K562 (cell line): ENCODE results near the gene UROS. TPM values are rescaled to one million over a fixed set of nuclear protein-coding genes. Genes with fewer than 3 reads are reported as not detected.

Source experiments
- ATAC-seq: fragments of 200-7000 bp; cut with Tn5 transposase; 3 replicates; pipeline ENCODE4 v1.9.1; 2020; ENCODE audit warnings: moderate library complexity
- BruUV-seq: library from RNA; stranded (reverse); fragments of 400-500 nt; replicated peaks from 2 replicates; lab custom pipeline; 2021; lab: Mats Ljungman, UMichigan
- CTCF ChIA-PET: fragments of 300-600 bp; formaldehyde crosslinking; extraction: SDS; loops from one replicate; lab custom pipeline; 2021; ENCODE audit warnings: low intra/inter-chr PET ratio; lab: Yijun Ruan, JAX
- POLR2A ChIA-PET: fragments of 300-600, 350-650 bp; sonication (Branson Sonifier 250); formaldehyde crosslinking; extraction: SDS; loops from one replicate; lab custom pipeline; 2021; ENCODE audit warnings: antibody characterized with exemption, inconsistent platforms; lab: Yijun Ruan, JAX
- DNase-seq, 4 experiments: peaks; one replicate each; pipeline versions ENCODE4 v3.0.0 to v3.0.0-alpha.2; 2011 to 2018; ENCODE audit warnings: low spot score in 3 of 4, mixed read lengths in 3 of 4; ENCODE audit errors: extremely low read depth in 1 of 4
- FAIRE-seq: peaks from 2 replicates; lab custom pipeline; 2011; peaks lifted over from hg19 to GRCh38; lab: Jason Lieb, UNC
- H2AFZ ChIP-seq: 2 replicates; pipeline ENCODE4 v1.6.0; 2011; ENCODE audit warnings: low read depth, low read length, control low read depth, inconsistent platforms
- H3K27ac ChIP-seq: fragments of 200-600 bp; 3 replicates; pipeline ENCODE4 v1.8.0; 2011; ENCODE audit warnings: low read depth, mild to moderate bottlenecking, control low read depth, inconsistent platforms, low read length, moderate library complexity, mixed read lengths; ENCODE audit errors: extremely low read depth
- H3K27me3 ChIP-seq, 2 experiments: fragments of 300-600 bp in 1 of 2; 2 replicates in 1 of 2; 3 replicates in 1 of 2; pipeline versions ENCODE4 v1.6.0 to v1.8.0; 2011; ENCODE audit warnings: inconsistent platforms in 2 of 2, low read length in 2 of 2, mild to moderate bottlenecking in 1 of 2, mixed read lengths in 1 of 2, moderate library complexity in 1 of 2; ENCODE audit not compliant: control insufficient read depth in 2 of 2, insufficient read depth in 2 of 2
- H3K36me3 ChIP-seq: fragments of 300-600 bp; 3 replicates; pipeline ENCODE4 v1.8.0; 2011; ENCODE audit warnings: mild to moderate bottlenecking, low read length, inconsistent platforms; ENCODE audit not compliant: control insufficient read depth, insufficient read depth
- H3K4me1 ChIP-seq, 2 experiments: fragments of 200-600 bp in 1 of 2; replicated peaks in 1 of 2; 2 replicates in 1 of 2; 3 replicates in 1 of 2; pipeline versions ENCODE4 v1.5.1 to v1.8.0; 2011; ENCODE audit warnings: inconsistent platforms in 2 of 2, low read length in 2 of 2, mild to moderate bottlenecking in 1 of 2, mixed read lengths in 1 of 2, moderate library complexity in 1 of 2; ENCODE audit not compliant: control insufficient read depth in 2 of 2, insufficient read depth in 2 of 2
- H3K4me2 ChIP-seq: 2 replicates; pipeline ENCODE4 v1.6.1; 2011; ENCODE audit warnings: low read length, control low read depth, inconsistent platforms, mixed read lengths; ENCODE audit not compliant: insufficient read depth
- H3K4me3 ChIP-seq: fragments of 200-600 bp; sonication (generic), shearing (Covaris generic); 2 replicates; pipeline ENCODE4 v1.5.1; 2016; ENCODE audit warnings: control low read depth, inconsistent platforms
- H3K79me2 ChIP-seq: fragments of 200-600 bp; 3 replicates; pipeline ENCODE4 v1.8.0; 2011; ENCODE audit warnings: low read length, inconsistent platforms; ENCODE audit not compliant: control insufficient read depth, insufficient read depth
- H3K9ac ChIP-seq, 2 experiments: 2 replicates each; pipeline versions ENCODE4 v1.6.0 to v1.6.1; 2011; ENCODE audit warnings: low read depth in 2 of 2, low read length in 2 of 2, control low read depth in 1 of 2, inconsistent platforms in 1 of 2, mild to moderate bottlenecking in 1 of 2, mixed read lengths in 1 of 2; ENCODE audit not compliant: insufficient read depth in 1 of 2
- H3K9me1 ChIP-seq: one replicate; pipeline ENCODE4 v1.6.0; 2011; ENCODE audit warnings: inconsistent platforms, mild to moderate bottlenecking, low read length, moderate library complexity; ENCODE audit not compliant: control insufficient read depth, insufficient read depth
- H3K9me3 ChIP-seq: replicated peaks from 2 replicates; pipeline ENCODE4 v1.5.1; 2011; ENCODE audit warnings: low read depth, low read length, inconsistent platforms; ENCODE audit not compliant: control insufficient read depth, insufficient read depth
- H4K20me1 ChIP-seq: replicated peaks from 2 replicates; pipeline ENCODE4 v1.6.1; 2011; ENCODE audit warnings: low read length, inconsistent platforms, mixed read lengths; ENCODE audit not compliant: control insufficient read depth, insufficient read depth
- BRD4 ChIP-seq: fragments of 200-600 bp; sonication (generic); IDR thresholded peaks from 2 replicates; pipeline ENCODE4 v1.6.1; 2017; ENCODE audit warnings: inconsistent platforms
- CREBBP ChIP-seq: IDR thresholded peaks from one replicate; pipeline ENCODE4 v1.6.1; 2012; ENCODE audit warnings: low read depth, mild to moderate bottlenecking, control low read depth, inconsistent platforms, low read length
- HEY1 ChIP-seq: fragments of 250-450 bp; sonication (Bioruptor Pico); IDR thresholded peaks from 2 replicates; pipeline ENCODE4 v1.5.0; 2020; ENCODE audit warnings: mild to moderate bottlenecking, moderate library complexity, borderline replicate concordance
- HNRNPL ChIP-seq: fragments of 200-400 bp; formaldehyde crosslinking; IDR thresholded peaks from 2 replicates; pipeline ENCODE4 v1.6.1; 2017; ENCODE audit warnings: low read depth, mild to moderate bottlenecking, low read length
- HSF4 ChIP-seq: fragments of 250-450 bp; sonication (Bioruptor Pico); IDR thresholded peaks from 2 replicates; pipeline ENCODE4 v2.1.2; 2022; ENCODE audit warnings: mild to moderate bottlenecking, moderate library complexity, borderline replicate concordance
- POLR2AphosphoS2 ChIP-seq: IDR thresholded peaks from 2 replicates; pipeline ENCODE4 v1.6.1; 2012; ENCODE audit warnings: low read length, improper control_type of control experiment
- POLR2B ChIP-seq: fragments of 450-650 bp; IDR thresholded peaks from 2 replicates; pipeline ENCODE4 v1.6.1; 2018; ENCODE audit warnings: low read depth; ENCODE audit not compliant: partially characterized antibody
- SIRT6 ChIP-seq: IDR thresholded peaks from one replicate; pipeline ENCODE4 v1.6.1; 2012; ENCODE audit warnings: low read depth, mild to moderate bottlenecking, control low read depth, inconsistent platforms, low read length, moderate library complexity
- SIX5 ChIP-seq, 2 experiments: IDR thresholded peaks; 2 replicates each; pipeline ENCODE4 v1.6.1; 2011; ENCODE audit warnings: low read length in 2 of 2, borderline replicate concordance in 1 of 2, low read depth in 1 of 2, mild to moderate bottlenecking in 1 of 2, moderate library complexity in 1 of 2; ENCODE audit not compliant: insufficient read depth in 1 of 2
- SMAD2 ChIP-seq: fragments of 150-350 bp; IDR thresholded peaks from 2 replicates; pipeline ENCODE4 v1.6.1; 2014; ENCODE audit warnings: low read depth, mild to moderate bottlenecking, low read length
- SMAD3 ChIP-seq: fragments of 450-650 bp; formaldehyde crosslinking; conservative IDR thresholded peaks from 2 replicates; pipeline ENCODE4 v1.4.0; 2020; ENCODE audit warnings: mild to moderate bottlenecking
- SRSF3 ChIP-seq: fragments of 200-400 bp; formaldehyde crosslinking; IDR thresholded peaks from 2 replicates; pipeline ENCODE4 v1.6.1; 2016; ENCODE audit warnings: mild to moderate bottlenecking, low read length, moderate library complexity; ENCODE audit not compliant: insufficient read depth
- ZZZ3 ChIP-seq: fragments of 450-650 bp; IDR thresholded peaks from 2 replicates; pipeline ENCODE4 v1.6.1; 2016; ENCODE audit warnings: antibody characterized with exemption, mild to moderate bottlenecking, moderate library complexity
- WGBS: fragments of 100-300 bp; shearing (Covaris generic); methylation state at CpG from one replicate; pipeline ENCODE4 v1.1.6; 2016; ENCODE audit warnings: low coverage, mixed read lengths; ENCODE audit not compliant: insufficient coverage; ENCODE audit errors: missing lambda C conversion rate; 5-methylcytosine and 5-hydroxymethylcytosine counted together
- in situ Hi-C: fragments of 300-500 bp; cut with MboI; formaldehyde crosslinking; loops from 4 replicates; pipeline ENCODE4 v1.15.0; 2018; ENCODE audit warnings: inconsistent platforms, mixed read lengths
- intact Hi-C: fragments of 100-400 bp; cut with micrococcal nuclease; formaldehyde crosslinking; loops from 2 replicates; pipeline ENCODE4 v1.14.2; 2022
- polyA plus RNA-seq, 8 experiments: library from polyadenylated mRNA; depleted of rRNA in 4 of 8; stranded (reverse) in 5 of 8; unstranded in 3 of 8; fragments of >200 nt; fragmentation: Nextera tagmentation in 2 of 8; fragmentation: Illumina TruSeq in 1 of 8; extraction: Ambion mirVana in 2 of 8; extraction: Trizol in 1 of 8; gene quantifications; 2 replicates each; pipeline versions ENCODE4 v1.2.1 to v1.2.3, GENCODE V29; 2011 to 2014; ENCODE audit warnings: inconsistent platforms in 1 of 8, missing spikeins in 1 of 8
- total RNA-seq, 7 experiments: library from RNA; depleted of rRNA in 6 of 7; stranded (reverse); fragments of >200 nt in 6 of 7; fragmentation: Illumina TruSeq in 2 of 7; extraction: Trizol in 2 of 7; gene quantifications; 2 replicates each; pipeline versions ENCODE4 v1.2.1 to v1.2.3, GENCODE V29; 2011 to 2021; ENCODE audit warnings: low replicate concordance in 1 of 7

UROS gene
- total and polyA plus RNA-seq, 9 of the 15 experiments (the other 6 are each of a cell fraction or from before 2014, with no cell fraction given) = 6.4 to 39.1 (median 32.3) TPM

- H4K20me1 ChIP-seq = no peaks in the 10 kb centered on the region
- no peak overlapping the region for H2AFZ ChIP-seq
- no peaks in the 10 kb centered on the region for H3K9me3 ChIP-seq
- no peaks in the 10 kb centered on the region; a peak in 1 of 5 replicates for H3K4me1 ChIP-seq
- TF ChIP-seq SIX5 (IDR thresholded peaks at IDR 0.05; ENCODE audit: borderline replicate concordance in 1 of 2, insufficient read depth in 1 of 2, low read depth in 1 of 2, low read length in 2 of 2) = no peak
- TF ChIP-seq BRD4 = no peak
- H3K27ac ChIP-seq = no peak overlapping the region
- H3K79me2 ChIP-seq = no peaks in the 10 kb centered on the region
- no peaks in the 10 kb centered on the region for H3K27me3 ChIP-seq
- ChIA-PET CTCF (no interaction called here), POLR2A (no interaction called here)
- no peak for DNase-seq
- in situ Hi-C loops (no loop called here), intact Hi-C loops (no loop called here)
- no peak for ATAC-seq
- FAIRE-seq = no peak
- 73% methylated on average over 2 of the region's 2 CpGs for WGBS
- no TSS peak for BruUV-seq
- H3K9me1 ChIP-seq = no peaks in the 10 kb centered on the region
- no peak overlapping the region for H3K4me2 ChIP-seq
- H3K4me3 ChIP-seq = no peak overlapping the region
- H3K36me3 ChIP-seq = peaks cover 46% of the 10 kb centered on the region; the same call in 2 of the 3 replicates
- no peak overlapping the region for H3K9ac ChIP-seq
Observed at GRCh38 chr10:125848371-125848770, 25.3 kb upstream of the UROS start.

GRCh38 chr10:125846894-125847293 is 23.8 kb upstream of the UROS start:
- Histone ChIP-seq H3K9me1 (no peaks in the 10 kb centered on the region), H3K9me3 (no peaks in the 10 kb centered on the region), H3K4me3 (no peak overlapping the region), H3K4me2 (no peak overlapping the region), H3K79me2 (no peaks in the 10 kb centered on the region), H3K27ac (no peak overlapping the region), H3K36me3 (peaks cover 42% of the 10 kb centered on the region; the same call in 1 of the 3 replicates), H3K4me1 (no peaks in the 10 kb centered on the region; a peak in 1 of 5 replicates), H4K20me1 (no peaks in the 10 kb centered on the region), H2AFZ (no peak overlapping the region), H3K27me3 (no peaks in the 10 kb centered on the region), H3K9ac (no peak overlapping the region)
- FAIRE-seq = no peak
- intact Hi-C loops (no loop called here), in situ Hi-C loops (no loop called here)
- no peak for DNase-seq
- CTCF ChIA-PET = no interaction called here
- 93% methylated on average over 3 of the region's 3 CpGs for WGBS
- ATAC-seq = no peak
- POLR2A ChIA-PET = interaction anchor here (1.6 kb wide), 1 partner anchor 9 kb away, joined by 6 read pairs; no protein-coding TSS in a partner anchor
- no TSS peak for BruUV-seq
- no peak for TF ChIP-seq SRSF3
- no peak for TF ChIP-seq CREBBP
- TF ChIP-seq SMAD2 = no peak
- TF ChIP-seq POLR2AphosphoS2 = no peak
- TF ChIP-seq POLR2B = no peak
- TF ChIP-seq HSF4 (CRISPR knock-in tag) = no peak
- no peak for TF ChIP-seq HEY1 (CRISPR knock-in tag)
- no peak for TF ChIP-seq ZZZ3
- TF ChIP-seq SIRT6 = no peak
- TF ChIP-seq SMAD3 (CRISPR knock-in tag) = no peak
- TF ChIP-seq HNRNPL = no peak
